ENCODE measurements around the gene MDC1. TPM values are rescaled to one million over a fixed set of nuclear protein-coding genes. Genes with fewer than 3 reads are reported as not detected.

The MDC1 gene
- total RNA-seq, 2 experiments from 2014 or later = 79.5 to 88.7 TPM

DNA sequence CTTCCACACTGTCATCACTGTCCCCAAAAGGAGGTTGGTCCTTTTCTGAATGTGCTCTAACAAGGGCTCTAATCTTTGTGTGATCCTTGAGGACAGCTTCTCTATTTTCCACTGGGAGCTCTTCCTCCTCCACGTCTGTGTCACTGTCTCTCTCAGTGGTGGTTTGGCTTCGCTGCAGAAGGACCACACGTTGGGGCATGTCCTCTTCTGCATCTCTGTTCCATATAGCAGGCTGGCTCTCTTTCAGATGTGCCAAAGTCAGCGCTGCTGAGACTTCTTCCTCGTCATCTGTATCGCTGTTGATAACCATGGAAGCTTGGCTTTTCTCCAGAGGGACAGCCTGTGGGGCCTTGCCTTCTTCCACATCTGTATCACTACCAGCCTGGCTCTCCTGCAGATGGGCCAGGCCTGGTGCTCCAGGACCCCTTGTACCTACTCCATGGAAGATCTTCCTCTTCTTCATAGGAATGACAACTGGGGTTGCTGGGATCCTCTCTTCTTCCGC lies 4.6 kb downstream of the MDC1 start:
- H3K9me3 Mint-ChIP-seq = no peaks in the 10 kb centered on the region
- peaks cover 31% of the 10 kb centered on the region for H3K4me1 Mint-ChIP-seq (ENCODE audit: low read depth)
- CTCF ChIA-PET = interaction anchor here (0.7 to 3.3 kb wide), 6 partner anchors 10 to 367 kb away, joined by 3 to 11 read pairs (median 4); no protein-coding TSS in a partner anchor
- no peak overlapping the region for H3K27ac Mint-ChIP-seq
- peaks cover 68% of the 10 kb centered on the region for H3K36me3 Mint-ChIP-seq
- POLR2A ChIA-PET = interaction anchor here (1.5 kb wide), 1 partner anchor 25 kb away, joined by 3 read pairs; no protein-coding TSS in a partner anchor
- no peak overlapping the region for H3K4me3 Mint-ChIP-seq
- no peaks in the 10 kb centered on the region for H3K27me3 Mint-ChIP-seq
- no peak for DNase-seq
- intact Hi-C loops (cut with micrococcal nuclease) = no loop called here

DNA sequence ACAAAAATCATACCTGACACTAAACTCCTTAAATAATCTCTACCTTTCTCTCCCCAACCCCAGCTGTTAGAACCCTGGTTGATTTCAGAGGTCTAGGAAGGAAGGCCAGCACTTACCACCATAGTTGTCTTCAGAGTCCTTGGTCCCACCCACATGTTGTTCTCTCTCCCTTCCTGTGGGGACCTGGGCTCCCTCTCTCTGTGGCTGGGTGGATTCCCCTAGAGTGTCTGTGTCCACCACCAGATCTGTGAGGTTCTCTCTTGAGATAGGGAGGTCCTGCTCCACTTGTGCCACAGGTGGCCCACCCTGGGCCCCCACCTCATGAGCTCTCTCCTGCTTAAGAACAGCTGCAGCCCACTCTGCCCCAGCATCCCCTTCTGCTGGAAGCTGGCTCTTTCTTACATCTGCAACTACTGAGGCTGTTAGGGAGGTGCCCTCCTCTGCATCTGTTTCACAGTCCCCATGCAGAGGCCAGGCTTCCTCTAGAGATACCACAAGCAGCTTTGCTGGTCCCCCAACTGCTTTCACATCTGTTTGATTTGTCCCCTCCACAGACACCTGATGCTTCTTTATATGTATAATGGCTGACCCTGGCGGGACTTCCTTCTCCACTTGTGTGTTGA lies 5.2 kb downstream of the MDC1 start:
- H3K36me3 Mint-ChIP-seq = peaks cover 69% of the 10 kb centered on the region
- no peaks in the 10 kb centered on the region for H3K27me3 Mint-ChIP-seq
- H3K4me3 Mint-ChIP-seq = no peak overlapping the region
- ChIA-PET POLR2A (interaction anchor here (1.5 kb wide), 1 partner anchor 25 kb away, joined by 3 read pairs; no protein-coding TSS in a partner anchor), CTCF (interaction anchor here (0.7 to 3.3 kb wide), 5 partner anchors 15 to 368 kb away, joined by 3 to 11 read pairs (median 4); no protein-coding TSS in a partner anchor)
- H3K27ac Mint-ChIP-seq = no peak overlapping the region
- H3K9me3 Mint-ChIP-seq = no peaks in the 10 kb centered on the region
- H3K4me1 Mint-ChIP-seq (ENCODE audit: low read depth) = peaks cover 31% of the 10 kb centered on the region
- intact Hi-C loops (cut with micrococcal nuclease) = no loop called here
- DNase-seq = no peak

DNA sequence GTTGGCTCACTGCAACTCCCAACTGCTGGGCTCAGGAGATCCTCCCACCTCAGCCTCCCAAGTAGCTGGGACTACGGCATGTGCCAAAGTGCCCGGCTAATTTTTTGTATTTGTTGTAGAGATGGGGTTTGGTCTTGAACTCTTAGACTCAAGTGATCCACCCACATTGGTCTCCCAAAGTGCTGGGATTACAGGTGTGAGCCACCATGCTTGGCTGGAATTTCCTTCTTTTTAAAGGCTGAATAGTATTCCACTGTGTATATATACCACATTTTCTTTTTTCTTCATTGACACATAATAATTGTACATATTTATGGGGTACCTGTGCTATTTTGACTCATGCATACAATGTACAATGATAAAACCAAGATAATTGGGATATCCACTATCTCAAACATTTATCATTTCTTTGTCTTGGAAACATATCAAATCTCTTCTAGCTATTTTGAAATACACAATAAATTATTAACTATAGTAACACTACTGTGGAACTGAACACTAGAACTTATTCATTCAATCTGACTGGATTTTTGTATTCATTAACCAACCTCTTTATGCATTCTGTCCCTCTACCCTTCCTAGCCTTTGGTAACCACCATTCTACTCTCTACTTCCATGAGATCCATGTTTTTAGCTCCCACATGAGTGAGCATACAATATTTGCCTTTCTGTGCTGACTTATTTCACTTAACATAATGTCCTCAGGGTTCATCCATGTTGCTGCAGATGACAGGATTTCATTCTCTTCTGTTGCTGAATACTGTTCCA lies 7.8 kb downstream of the MDC1 start:
- H3K36me3 Mint-ChIP-seq = peaks cover 68% of the 10 kb centered on the region
- no peaks in the 10 kb centered on the region for H3K27me3 Mint-ChIP-seq
- no peak for DNase-seq
- intact Hi-C loops (cut with micrococcal nuclease) = no loop called here
- H3K4me1 Mint-ChIP-seq (ENCODE audit: low read depth) = peaks cover 12% of the 10 kb centered on the region
- no peak overlapping the region for H3K4me3 Mint-ChIP-seq
- CTCF ChIA-PET = interaction anchor here (3.3 kb wide), 1 partner anchor 30 kb away, joined by 11 read pairs; no protein-coding TSS in a partner anchor
- H3K9me3 Mint-ChIP-seq = no peaks in the 10 kb centered on the region
- POLR2A ChIA-PET = no interaction called here
- H3K27ac Mint-ChIP-seq = no peak overlapping the region

DNA sequence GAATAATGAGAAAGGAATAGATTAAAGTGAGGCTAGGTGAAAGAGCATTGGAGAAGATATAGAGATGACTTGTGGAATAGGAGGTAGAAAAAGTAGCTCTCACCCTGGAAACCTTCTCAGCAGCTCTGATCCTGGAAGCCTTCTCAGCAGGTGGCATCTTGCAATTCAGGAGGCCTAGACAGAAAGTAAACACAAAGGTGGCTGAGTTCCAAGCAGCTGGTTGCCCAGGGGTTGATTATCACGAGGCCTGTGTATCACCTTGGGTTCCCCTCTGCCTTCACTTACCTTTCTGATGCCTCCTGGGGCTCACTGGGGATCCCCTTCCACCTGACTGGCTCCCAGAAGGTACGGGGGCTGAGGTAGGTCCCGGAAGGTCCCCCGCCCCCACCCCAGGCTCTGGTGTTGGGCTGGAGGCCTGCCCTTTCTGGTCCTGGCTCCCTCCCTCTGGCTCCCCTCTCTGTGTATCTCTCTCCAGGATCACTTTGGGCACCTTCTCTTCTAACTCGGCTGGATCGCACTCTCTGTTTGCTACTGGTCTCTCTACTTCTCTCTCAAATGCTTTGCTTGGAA lies 9.7 kb downstream of the MDC1 start:
- Mint-ChIP-seq H3K4me3 (no peak overlapping the region), H3K27ac (no peak overlapping the region), H3K36me3 (peaks cover 68% of the 10 kb centered on the region), H3K4me1 (ENCODE audit: low read depth) (peaks cover 8% of the 10 kb centered on the region), H3K9me3 (no peaks in the 10 kb centered on the region), H3K27me3 (no peaks in the 10 kb centered on the region)
- CTCF ChIA-PET = interaction anchor here (0.6 kb wide), 1 partner anchor 10 kb away, joined by 3 read pairs; the partner anchor contains the start of gene MDC1
- DNase-seq = no peak
- POLR2A ChIA-PET = no interaction called here
- intact Hi-C loops (cut with micrococcal nuclease) = no loop called here

DNA sequence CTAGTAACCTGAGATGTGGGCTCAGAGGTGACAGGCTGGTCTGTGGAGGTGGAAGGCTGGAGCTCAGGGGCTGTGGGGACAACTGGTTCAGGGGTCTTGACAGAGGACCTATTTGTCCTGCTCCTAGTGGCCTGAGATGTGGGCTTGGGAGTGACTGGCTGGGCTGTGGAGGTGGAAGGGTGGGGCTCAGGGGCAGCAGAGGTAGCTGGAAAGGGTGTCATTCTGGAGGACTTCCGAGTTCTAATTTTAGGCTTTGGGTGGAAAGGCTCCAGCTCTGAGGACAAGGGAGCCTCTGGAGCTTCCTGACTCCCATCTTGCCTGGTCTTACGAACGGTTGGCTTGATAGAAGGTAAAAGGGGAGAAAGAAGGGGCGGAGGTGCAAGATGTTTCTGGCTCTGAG lies 11.5 kb downstream of the MDC1 start:
- H3K36me3 Mint-ChIP-seq = peaks cover 56% of the 10 kb centered on the region
- H3K27ac Mint-ChIP-seq = no peak overlapping the region

DNA sequence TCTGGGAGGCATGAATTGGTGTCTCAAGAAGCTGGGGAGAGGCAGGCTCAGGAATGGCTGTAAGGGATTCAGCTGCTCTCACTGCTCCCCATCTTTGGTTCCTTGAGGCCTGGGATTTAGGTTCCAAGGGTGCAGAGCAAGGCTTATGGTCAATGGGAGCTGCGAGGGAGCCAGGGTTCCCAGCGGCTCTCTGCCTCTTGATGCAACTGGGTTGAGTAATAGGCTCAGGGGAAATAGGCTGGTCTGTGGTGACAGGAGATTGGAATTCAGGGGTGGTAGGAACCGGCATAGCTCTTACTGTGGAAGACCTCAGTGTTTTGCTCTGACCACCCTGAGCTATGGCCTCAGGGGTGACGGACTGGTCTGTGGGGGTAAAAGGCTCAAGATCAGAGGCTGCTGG lies 13.3 kb downstream of the MDC1 start:
- CTCF ChIA-PET = interaction anchor here (1.0 to 1.7 kb wide), 2 partner anchors 13 to 425 kb away, joined by 4 read pairs; partner anchors contain the start of gene NRM
- no peak for DNase-seq
- peaks cover 59% of the 10 kb centered on the region for H3K36me3 Mint-ChIP-seq
- no peaks in the 10 kb centered on the region for H3K9me3 Mint-ChIP-seq
- H3K27ac Mint-ChIP-seq = no peak overlapping the region
- intact Hi-C loops (cut with micrococcal nuclease) = no loop called here
- H3K4me3 Mint-ChIP-seq = no peak overlapping the region
- H3K4me1 Mint-ChIP-seq (ENCODE audit: low read depth) = no peaks in the 10 kb centered on the region
- POLR2A ChIA-PET = no interaction called here
- no peaks in the 10 kb centered on the region for H3K27me3 Mint-ChIP-seq

More for the DNA sequence above, 11.5 kb downstream of the MDC1 start:
- DNase-seq = no peak
- ChIA-PET CTCF (interaction anchor here (0.8 to 1.4 kb wide), 2 partner anchors 27 to 373 kb away, joined by 4 read pairs; no protein-coding TSS in a partner anchor), POLR2A (interaction anchor here (0.8 kb wide), 1 partner anchor 12 kb away, joined by 3 read pairs; the partner anchor contains the start of gene MDC1)
- Mint-ChIP-seq H3K4me1 (ENCODE audit: low read depth) (no peaks in the 10 kb centered on the region), H3K9me3 (no peaks in the 10 kb centered on the region), H3K4me3 (no peak overlapping the region), H3K27me3 (no peaks in the 10 kb centered on the region)
- intact Hi-C loops (cut with micrococcal nuclease) = no loop called here

DNA sequence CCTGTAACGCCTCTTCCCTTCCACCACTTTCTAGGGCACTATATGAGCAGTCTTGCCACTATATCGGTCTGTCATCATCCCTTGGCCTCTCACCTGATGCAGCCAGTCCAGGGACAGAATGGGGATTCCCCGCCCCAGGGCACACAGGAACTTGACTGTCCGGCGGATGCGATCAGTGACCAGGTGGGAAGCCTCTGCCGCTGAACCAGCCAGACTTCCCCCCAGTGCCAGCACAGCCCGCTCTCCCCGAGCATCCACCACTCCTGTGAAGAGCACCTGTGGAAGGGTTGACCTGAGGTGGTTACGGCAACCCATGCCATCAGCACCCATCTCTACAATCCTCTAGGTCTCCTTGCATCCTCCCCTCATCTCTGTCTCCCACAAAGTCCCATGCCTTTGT lies 14.1 kb downstream of the MDC1 start:
- ChIA-PET CTCF (no interaction called here), POLR2A (no interaction called here)
- Mint-ChIP-seq H3K27me3 (no peaks in the 10 kb centered on the region), H3K27ac (no peak overlapping the region), H3K4me3 (no peak overlapping the region), H3K9me3 (no peaks in the 10 kb centered on the region), H3K36me3 (peaks cover 57% of the 10 kb centered on the region), H3K4me1 (ENCODE audit: low read depth) (no peaks in the 10 kb centered on the region)
- DNase-seq = no peak
- intact Hi-C loops (cut with micrococcal nuclease) = no loop called here

DNA sequence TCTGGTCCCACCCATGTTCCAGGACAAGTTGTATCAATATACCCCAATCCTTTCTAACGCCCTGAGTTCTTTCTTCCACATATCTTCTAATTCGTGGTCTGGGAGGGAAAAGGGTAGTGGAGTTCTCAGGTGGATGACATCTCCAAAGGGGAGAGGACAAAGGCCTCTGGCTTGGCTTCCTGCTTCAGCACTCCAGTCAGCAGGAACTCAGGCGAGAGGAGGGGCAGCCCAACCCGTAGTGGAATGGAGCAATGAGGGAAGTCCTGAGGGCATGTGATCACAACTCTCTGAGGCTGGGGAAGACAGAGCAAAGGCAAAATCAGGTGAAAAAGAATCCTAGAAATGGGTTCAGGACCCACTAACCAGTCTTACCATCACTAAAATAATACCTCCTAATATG lies 16.7 kb downstream of the MDC1 start:
- no peak overlapping the region for H3K4me3 Mint-ChIP-seq
- intact Hi-C loops (cut with micrococcal nuclease) = no loop called here
- no peaks in the 10 kb centered on the region for H3K4me1 Mint-ChIP-seq (ENCODE audit: low read depth)

DNA sequence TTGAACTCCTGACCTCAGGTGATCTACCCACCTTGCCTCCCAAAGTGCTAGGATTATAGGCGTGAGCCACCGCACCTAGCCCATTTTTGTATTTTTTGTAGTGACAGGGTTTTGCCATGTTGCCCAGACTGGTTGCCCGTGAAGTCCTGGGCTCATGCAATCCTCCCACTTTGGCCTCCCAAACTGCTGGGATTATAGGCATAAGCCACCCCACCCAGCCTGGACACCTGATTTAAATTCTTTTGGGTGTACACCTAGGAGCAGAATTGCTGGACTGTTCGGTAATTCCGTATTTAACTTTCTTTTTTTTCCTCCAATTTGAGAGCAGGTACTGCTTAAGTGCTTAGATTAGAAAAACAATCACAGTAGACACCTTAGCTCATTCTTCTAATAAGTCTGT lies 20.6 kb downstream of the MDC1 start:
- no peaks in the 10 kb centered on the region for H3K27me3 Mint-ChIP-seq
- H3K36me3 Mint-ChIP-seq = peaks cover 10% of the 10 kb centered on the region
- no peak overlapping the region for H3K4me3 Mint-ChIP-seq
- POLR2A ChIA-PET = no interaction called here
- no peaks in the 10 kb centered on the region for H3K9me3 Mint-ChIP-seq
- CTCF ChIA-PET = interaction anchor here (0.8 to 1.5 kb wide), 4 partner anchors 16 to 34 kb away, joined by 3 to 4 read pairs (median 3); no protein-coding TSS in a partner anchor
- no peak overlapping the region for H3K27ac Mint-ChIP-seq
- DNase-seq = no peak
- intact Hi-C loops (cut with micrococcal nuclease) = no loop called here
- H3K4me1 Mint-ChIP-seq (ENCODE audit: low read depth) = peaks cover 4% of the 10 kb centered on the region

More for the DNA sequence above, 16.7 kb downstream of the MDC1 start:
- no peaks in the 10 kb centered on the region for H3K27me3 Mint-ChIP-seq
- no peak for DNase-seq
- H3K27ac Mint-ChIP-seq = no peak overlapping the region
- CTCF ChIA-PET = interaction anchor here (1.9 kb wide), 1 partner anchor 22 kb away, joined by 5 read pairs; no protein-coding TSS in a partner anchor
- POLR2A ChIA-PET = no interaction called here
- no peaks in the 10 kb centered on the region for H3K9me3 Mint-ChIP-seq
- peaks cover 41% of the 10 kb centered on the region for H3K36me3 Mint-ChIP-seq

DNA sequence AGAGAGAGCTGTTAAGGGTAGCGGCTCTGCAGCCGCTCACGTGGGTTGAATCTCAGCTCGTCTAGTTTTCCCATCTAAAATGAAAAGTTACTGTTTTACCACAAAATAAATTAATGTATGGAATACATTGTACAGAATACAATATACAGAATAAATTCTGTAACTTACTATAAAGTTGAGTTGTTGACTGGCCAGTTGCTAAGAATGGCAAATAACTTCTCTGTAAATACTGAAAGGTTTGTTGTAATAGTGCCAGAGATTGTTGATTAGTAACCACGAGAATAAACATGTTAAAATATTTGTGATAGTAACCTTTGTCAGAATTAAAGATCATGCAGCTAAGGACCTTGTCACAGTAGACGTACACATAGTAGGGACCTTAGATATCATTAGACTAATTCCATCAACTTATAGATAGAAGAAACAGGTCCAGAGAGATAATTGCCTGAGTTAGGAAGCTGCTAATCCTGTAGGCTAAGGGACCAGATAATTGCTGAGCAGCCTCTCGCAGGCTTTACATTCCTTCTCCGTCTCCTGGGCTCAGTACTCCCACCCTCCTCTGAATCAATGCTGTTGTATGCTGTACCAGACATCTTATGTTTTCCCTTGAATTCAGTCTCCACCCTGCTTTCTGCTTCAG lies 25.8 kb downstream of the MDC1 start:
- CTCF ChIA-PET = interaction anchor here (0.6 to 2.4 kb wide), 6 partner anchors 10 to 1853 kb away, joined by 3 to 16 read pairs (median 4); no protein-coding TSS in a partner anchor
- intact Hi-C loops (cut with micrococcal nuclease) = no loop called here
- H3K36me3 Mint-ChIP-seq = peaks cover 9% of the 10 kb centered on the region
- no peaks in the 10 kb centered on the region for H3K9me3 Mint-ChIP-seq
- H3K27me3 Mint-ChIP-seq = no peaks in the 10 kb centered on the region
- H3K27ac Mint-ChIP-seq = peak overlapping the region; percentile 40
- DNase-seq = no peak
- POLR2A ChIA-PET = interaction anchor here (0.7 to 14.8 kb wide), 4 partner anchors 9 to 77 kb away, joined by 5 to 209 read pairs (median 7); partner anchors contain the start of genes MDC1 and TUBB
- peaks cover 37% of the 10 kb centered on the region for H3K4me1 Mint-ChIP-seq (ENCODE audit: low read depth)
- H3K4me3 Mint-ChIP-seq = peak overlapping the region; percentile 91

DNA sequence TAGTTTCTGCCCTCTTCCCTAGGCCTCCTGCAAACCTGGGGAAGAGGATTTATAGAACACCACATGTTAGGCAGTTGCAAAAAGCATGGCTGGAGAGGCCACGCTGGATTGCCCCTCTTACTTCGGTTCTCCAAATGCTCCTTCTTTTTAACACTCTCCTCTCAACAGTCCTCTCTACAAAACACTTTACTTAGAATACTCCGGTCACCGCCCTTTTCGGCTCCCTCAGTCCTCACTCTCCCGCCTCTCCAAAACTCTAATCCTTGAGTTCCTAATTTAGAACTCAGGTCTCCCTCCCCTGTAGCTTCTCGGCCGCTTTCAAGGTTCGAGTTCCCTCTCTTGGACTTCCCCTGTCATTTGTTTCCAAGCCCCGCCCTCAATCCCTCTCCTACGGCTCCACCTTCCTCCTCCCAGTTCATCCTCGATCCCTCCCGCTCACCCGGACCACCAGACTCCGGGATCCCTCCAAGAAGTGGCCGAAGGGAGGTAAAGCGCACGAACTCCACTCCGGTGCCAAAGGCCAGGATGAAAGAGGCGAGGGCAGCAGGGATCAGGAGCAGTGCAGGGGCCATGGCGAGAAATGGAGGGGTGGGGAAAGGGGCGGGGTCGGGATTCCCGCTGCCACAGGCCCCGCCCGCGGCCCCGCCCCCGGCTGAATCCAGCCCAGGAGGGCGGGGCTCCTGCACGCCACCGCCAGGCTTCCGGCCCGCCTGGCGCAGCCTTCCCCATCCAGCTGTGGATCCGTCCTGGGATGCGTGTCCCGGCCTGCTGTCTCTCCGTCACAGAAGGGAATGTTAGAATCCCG lies 26.5 kb downstream of the MDC1 start, which contains the start of gene NRM:
NRM (minus strand) TSS at position 582 of the 805 bp plus-strand sequence; CDS start at position 572, 10 bp downstream.
- peaks cover 37% of the 10 kb centered on the region for H3K4me1 Mint-ChIP-seq (ENCODE audit: low read depth)
- intact Hi-C loops (cut with micrococcal nuclease) = loop anchor here (1.0 kb wide), 1 partner anchor 11 kb away; no protein-coding TSS in a partner anchor
- peak; percentile 83 for DNase-seq
- H3K9me3 Mint-ChIP-seq = no peaks in the 10 kb centered on the region
- CTCF ChIA-PET = interaction anchor here (0.6 to 2.4 kb wide), 6 partner anchors 9 to 41 kb away, joined by 3 to 16 read pairs (median 4); no protein-coding TSS in a partner anchor
- H3K36me3 Mint-ChIP-seq = peaks cover 16% of the 10 kb centered on the region
- no peaks in the 10 kb centered on the region for H3K27me3 Mint-ChIP-seq
- peak within 1 kb of the TSS; percentile 91 for H3K4me3 Mint-ChIP-seq
- peak within 1 kb of the TSS; percentile 99 for H3K27ac Mint-ChIP-seq
- POLR2A ChIA-PET = interaction anchor here (0.7 to 14.8 kb wide), 4 partner anchors 9 to 76 kb away, joined by 5 to 209 read pairs (median 7); partner anchors contain the start of genes MDC1 and TUBB
